SK-N-SH (cell line): Measurements from ENCODE around the gene EFTUD2.

Experiments used
- JUND ChIP-seq: IDR thresholded peaks from 2 replicates; pipeline ENCODE4 v1.4.0; 2012
- NFIC ChIP-seq: IDR thresholded peaks from 2 replicates; pipeline ENCODE4 v1.4.0; 2012; ENCODE audit warnings: borderline replicate concordance
- SMC3 ChIP-seq: IDR thresholded peaks from 2 replicates; pipeline ENCODE4 v1.6.1; 2012; ENCODE audit warnings: low read depth, low read length, improper control_type of control experiment
- TCF12 ChIP-seq: IDR thresholded peaks from 2 replicates; pipeline ENCODE4 v1.4.0; 2012
- TF ChIP-seq, protein P1 (sequence below): fragments of 200-600 bp; sonication (generic); IDR thresholded peaks from 2 replicates; pipeline ENCODE4 v1.6.1; 2017; ENCODE audit warnings: antibody characterized with exemption, mild to moderate bottlenecking, moderate library complexity

GRCh38 chr17:44808156-44808555, 91.1 kb downstream of the EFTUD2 start:
- no peak for TF ChIP-seq TCF12
- no peak for TF ChIP-seq NFIC
- TF ChIP-seq SMC3 = no peak
- no peak for TF ChIP-seq JUND
- TF ChIP-seq, protein P1, sequence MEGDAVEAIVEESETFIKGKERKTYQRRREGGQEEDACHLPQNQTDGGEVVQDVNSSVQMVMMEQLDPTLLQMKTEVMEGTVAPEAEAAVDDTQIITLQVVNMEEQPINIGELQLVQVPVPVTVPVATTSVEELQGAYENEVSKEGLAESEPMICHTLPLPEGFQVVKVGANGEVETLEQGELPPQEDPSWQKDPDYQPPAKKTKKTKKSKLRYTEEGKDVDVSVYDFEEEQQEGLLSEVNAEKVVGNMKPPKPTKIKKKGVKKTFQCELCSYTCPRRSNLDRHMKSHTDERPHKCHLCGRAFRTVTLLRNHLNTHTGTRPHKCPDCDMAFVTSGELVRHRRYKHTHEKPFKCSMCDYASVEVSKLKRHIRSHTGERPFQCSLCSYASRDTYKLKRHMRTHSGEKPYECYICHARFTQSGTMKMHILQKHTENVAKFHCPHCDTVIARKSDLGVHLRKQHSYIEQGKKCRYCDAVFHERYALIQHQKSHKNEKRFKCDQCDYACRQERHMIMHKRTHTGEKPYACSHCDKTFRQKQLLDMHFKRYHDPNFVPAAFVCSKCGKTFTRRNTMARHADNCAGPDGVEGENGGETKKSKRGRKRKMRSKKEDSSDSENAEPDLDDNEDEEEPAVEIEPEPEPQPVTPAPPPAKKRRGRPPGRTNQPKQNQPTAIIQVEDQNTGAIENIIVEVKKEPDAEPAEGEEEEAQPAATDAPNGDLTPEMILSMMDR = no peak
